HG02885 (cell line): ENCODE data around the gene IL18BP.

Experiments
- ATAC-seq: cut with Tn5 transposase; IDR thresholded peaks from one replicate; pipeline ENCODE4 v1.9.1; 2021; ENCODE audit warnings: mild to moderate bottlenecking; ENCODE audit not compliant: unreplicated experiment, poor library complexity

Gene IL18BP

DNA sequence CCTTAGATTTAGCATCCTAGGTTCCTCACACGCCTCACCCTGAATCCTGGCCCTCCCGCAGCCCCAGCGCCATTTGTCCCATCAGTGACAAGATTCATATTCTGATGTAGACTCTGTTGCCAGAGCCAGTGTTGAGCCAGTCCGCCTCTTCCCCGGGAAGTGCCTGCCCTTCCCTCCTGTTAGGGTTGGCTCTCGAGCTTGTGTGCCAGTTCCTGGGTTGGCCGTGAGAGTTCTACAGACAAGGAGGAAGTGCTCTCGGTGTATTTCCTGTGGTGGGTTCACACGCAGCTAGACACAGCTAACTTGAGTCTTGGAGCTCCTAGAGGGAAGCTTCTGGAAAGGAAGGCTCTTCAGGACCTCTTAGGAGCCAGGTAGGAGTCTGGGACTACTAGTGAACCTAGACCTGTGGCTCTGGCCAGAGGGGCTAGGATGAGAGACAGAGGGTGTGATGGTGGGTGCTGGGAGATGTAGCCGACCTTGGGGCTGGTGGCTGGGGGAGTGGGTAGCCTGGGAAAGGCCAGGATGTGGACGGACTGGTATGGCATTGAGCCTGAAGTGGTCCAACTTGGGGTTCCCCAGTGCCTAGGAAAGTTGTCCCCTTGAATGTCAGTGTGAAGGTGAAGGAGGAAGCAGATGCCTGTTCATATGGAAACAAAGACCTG lies at the start of gene IL18BP:
Gene IL18BP, plus strand, starts transcription at position 261 of the 662 bp plus-strand sequence. CDS start 1,076 bp downstream, outside the sequence.
- ATAC-seq = no peak

DNA sequence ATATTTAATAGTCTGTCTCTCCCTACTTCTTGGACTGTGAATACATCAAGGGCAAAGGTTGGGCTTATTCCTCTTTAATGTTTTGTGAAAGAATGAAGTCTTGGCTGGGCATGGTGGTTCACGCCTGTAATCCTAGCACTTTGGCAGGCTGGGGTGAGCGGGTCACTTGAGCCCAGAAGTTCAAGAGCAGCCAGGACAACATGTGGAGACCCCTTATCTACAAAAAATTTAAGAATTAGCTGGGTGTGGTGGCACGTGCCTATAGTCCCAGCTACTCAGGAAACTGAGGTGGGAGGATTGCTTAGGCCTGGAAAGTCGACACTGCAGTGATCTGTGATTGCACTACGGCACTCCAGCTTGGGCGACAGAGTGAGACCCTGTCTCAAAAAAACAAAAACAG lies 49.7 kb upstream of the IL18BP start:
- ATAC-seq = no peak

DNA sequence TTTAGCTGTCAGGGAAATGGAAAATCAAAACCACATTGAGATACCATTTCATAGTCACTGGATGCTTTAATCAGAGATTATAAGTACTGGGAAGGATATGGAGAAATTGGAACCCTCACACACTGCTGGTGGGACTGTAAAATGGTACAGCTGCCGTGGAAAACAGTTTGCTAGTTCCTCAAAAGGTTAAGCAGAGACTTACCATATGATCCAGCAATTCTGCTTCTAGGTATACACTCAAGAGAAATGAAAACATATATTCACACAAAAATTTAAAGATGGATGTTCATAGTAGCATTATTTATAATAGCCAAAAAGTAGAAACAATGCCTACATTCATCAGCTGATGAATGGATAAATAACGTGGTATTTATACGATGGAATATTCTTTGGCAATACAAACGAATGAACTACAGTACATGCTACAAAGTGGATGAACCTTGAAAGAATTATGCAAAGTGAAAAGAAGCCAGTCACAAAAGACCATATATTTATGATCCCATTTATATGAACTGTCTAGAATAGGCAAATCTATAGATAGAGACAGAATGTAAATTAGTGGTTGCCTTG lies 46.9 kb upstream of the IL18BP start:
- ATAC-seq = no peak

DNA sequence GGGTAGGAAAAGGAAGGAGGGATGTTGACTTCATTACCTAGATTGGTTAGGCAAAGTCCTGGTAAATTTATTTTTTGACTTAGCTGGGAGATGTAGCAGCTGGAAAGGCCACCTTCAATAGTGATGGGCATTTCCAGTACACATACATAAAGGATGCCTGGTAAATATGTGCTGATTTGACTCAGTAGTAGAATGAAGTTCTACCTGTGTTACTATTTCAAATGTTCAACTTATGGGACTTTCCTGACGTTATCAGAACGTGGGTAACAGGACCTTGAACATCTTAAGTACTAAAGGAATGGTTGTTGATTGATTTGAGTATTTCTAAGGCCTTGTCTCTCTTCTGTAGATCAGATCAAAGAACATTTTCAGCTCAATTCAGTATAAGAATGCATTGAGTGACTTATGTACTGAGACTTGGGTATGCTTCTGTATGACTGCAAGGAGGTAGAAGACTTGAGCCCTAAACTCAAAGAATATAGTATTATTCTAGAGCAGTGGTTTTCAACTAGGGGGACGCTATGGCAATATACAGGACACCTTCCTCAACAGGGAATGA lies 42.7 kb upstream of the IL18BP start:
- no peak for ATAC-seq

DNA sequence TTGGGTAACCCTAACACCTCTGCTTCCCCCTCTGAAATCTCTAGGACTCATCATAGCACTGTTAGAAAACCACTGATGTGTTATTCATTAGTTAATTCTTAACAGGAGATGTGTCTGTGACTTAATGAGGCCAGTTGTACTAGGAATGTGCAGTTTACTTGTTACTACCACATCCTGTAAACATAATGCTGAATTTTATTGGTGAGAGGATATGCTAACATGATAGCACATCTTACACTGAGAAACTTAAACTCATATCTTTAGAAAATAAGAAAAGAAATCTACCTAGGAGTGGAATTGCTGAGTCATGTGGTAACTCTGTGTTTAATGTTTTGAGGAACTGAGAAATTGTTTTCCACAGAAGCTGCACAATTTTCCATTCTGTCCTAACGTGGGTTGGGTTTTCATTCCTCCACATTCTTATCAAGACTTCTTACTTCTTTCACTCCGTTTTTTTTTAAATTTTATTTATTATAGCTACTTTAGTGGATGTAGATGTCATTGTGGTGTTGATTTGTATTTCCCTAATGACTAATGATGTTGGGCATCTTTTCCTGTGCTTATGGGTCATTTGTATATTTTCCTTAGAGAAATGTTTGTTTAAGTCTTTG lies 36.2 kb upstream of the IL18BP start:
- ATAC-seq = no peak

DNA sequence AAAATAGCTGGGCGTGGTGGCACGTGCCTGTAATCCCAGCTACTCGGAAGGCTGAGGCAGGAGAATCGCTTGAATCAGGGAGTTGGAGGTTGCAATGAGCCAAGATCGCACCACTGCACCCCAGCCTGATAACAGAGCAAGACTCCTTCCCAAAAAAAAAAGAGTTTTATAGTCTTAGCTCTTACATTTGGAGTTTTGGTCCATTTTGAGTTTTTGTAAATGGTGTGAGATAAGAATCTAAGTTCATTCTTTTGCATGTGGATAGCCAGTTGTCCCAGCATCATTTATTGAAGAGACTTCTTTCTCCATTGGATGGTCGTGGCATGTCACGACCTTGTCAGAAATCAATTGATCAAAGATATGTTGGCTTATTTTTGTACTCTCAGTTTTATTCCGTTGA lies 35.2 kb upstream of the IL18BP start:
- ATAC-seq = no peak

DNA sequence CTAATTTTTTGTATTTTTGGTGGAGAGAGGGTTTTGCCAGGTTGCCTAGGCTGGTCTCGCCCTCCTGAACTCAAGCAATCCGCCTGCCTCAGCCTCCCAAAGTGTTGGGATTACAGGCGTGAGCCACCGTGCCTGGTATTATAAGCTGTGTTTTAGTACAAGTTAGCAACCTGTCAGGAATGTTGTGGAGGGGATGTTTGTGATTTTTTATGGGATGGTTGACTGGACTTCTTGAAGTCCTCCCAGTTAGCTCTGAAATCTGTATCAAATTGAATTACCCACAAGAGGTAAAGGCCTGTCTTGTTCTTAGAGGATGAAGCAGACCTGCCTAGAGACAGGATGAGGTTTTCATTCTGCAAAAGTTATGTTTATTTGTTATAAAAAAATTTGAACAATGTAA lies 34.1 kb upstream of the IL18BP start:
- no peak for ATAC-seq

DNA sequence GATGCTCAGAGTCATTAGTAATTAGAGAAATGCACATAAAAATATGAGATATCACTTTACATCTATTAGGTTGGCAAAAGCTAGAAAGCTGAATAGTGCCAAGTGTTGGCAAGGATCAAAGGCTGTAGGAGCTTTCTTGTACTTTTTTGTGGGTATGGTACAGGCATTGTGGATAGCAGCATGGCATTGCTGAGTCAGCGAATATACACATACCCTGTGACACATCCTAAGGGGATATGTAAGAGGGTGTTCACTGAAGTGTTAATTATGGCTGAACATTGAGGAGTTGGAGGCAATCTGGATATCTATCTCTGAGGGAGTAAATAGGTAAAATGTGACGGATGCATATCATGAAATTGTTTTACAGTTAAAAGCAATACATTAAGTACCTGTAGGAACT lies 27.0 kb upstream of the IL18BP start:
- ATAC-seq = no peak

DNA sequence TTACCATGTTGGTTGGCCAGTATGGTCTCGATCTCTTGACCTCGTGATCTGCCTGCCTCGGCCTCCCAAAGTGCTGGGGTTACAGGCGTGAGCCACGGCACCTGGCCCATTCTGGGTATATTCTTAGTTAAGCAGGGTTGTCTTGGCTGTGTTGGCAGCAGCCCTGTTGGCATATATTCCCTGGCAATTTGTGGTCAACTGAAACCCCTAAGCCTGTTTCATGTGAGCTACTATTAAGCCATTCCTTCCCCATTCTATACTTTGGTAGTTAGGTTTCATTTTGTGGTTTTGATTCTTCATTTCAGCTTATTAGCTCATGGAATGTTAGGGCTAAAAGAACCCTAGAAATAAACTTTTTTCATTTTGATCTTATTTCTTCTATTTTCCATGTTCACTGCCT lies 22.2 kb upstream of the IL18BP start:
- ATAC-seq = no peak

DNA sequence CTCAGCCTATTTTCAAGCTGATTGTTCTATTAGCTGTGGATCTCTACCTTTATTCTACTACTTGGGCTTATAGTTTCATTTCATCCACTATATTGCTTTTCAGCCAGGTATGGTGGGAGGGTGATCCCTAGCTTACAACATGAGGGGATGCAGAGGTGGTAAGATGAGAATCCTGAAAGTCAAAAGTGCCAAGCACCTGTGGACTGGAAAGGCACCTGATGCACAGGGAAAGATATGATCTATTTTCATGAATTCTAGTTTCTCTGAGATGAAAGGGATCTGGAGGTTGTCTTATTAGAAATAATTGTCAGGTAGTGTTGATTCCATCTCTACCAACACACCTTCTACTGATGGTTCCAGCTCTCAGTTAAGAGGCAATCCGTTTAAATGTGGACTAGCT lies 21.6 kb upstream of the IL18BP start:
- ATAC-seq = no peak

DNA sequence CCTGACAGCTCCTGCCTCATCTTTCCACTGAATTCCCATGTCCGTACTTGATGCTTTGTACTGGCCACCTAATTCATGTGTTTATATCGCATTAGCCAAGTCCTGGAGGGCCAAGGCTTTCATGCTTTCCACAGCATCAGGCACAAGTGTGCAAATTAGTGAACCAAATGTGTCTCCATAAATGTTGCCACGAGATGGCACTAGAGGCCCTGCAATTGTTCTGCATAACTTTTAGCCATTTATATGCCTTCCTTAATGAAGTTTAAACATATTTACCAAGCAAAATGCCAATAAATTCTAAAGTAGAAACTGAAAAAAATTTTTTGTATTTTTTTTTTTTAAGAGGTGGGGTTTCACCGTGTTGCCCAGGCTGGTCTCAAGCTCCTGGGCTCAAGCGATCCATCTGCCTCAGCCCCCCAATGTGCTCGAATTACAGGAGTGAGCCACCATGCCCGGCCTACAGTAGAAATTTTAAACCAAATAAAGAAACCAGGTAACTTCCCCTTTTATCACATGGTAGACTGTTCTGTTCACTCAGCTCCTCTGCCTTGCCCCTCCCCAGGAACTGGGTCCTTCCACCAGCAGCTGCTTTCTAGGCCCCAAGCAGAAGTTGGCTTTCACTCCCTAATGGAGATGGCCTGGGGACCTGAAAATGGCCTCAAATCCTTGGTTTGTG lies 20.8 kb upstream of the IL18BP start:
- no peak for ATAC-seq

DNA sequence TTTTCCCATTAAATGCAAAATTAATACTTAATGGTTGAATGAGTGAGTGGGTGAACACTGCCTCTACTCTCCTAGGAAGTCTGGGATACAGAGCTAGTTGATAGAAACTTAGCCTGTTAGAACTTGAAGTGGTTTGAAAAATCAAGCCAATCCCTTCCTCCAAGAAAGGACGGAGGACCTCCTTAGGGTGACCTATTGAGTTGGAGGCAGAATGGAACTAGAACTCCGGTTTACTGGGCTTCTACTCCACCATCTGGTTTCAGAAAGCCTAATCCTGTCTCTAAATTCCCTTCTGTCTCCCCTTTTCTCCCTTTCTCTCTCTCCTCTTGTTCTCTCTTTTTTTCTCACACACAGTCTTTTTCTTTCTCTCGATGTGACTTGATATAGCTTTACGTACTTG lies 19.6 kb upstream of the IL18BP start:
- no peak for ATAC-seq

DNA sequence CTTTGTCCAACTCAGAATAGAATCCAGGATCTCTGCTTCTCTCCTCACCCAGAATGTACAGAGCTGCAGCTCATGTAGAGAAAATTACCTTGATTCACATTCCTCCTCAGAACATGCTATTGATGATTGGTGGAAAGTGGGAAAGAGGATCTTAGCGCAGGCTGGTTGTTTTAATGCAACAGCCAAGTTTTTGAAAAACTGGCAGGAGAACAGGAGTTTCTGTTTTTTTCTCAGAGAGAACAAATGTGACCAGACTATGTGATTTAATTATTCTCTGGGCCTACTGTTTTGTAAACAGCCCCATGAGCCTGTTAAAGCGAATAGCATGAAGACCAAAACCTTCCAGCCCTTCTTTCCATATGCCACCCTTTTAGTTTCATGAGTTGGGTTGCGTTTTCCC lies 19.1 kb upstream of the IL18BP start:
- no peak for ATAC-seq

DNA sequence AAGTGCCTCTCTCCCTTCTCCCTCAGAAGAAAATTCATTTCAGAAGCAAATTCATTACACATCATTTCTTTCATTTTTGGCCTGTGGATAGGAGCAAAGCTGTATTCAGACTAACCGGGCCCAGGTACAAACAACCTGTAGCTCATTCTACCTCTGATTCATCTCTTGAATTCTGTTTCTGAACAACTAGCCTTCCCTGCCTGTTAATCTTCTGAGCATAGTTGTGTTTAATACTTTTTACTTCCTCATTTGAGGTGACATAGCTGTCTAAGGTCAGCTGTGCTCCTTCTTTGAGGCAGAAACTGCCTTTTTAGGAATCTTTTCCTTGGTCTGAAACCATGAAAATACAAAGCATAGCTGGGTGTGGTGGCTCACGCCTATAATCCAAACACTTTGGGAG lies 12.6 kb upstream of the IL18BP start:
- ATAC-seq = no peak

DNA sequence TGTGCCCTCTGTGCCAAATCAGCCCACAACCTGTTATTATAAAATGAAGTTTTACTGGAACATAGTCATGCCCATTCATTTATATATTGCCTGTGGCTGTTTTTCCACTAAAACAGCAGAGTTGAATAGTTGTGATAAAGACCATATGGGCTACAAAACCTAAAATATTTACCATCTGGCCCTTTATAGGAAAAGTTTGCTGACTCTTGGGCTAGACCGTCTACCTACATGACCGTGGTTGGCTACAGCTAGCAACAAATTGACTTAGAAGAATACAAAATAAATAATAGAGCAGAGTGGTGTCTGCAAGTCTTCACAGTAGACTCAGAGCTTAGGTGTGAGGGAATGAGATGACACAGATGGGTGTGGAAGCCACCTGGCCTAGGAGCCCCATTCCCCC lies 11.2 kb upstream of the IL18BP start:
- no peak for ATAC-seq

DNA sequence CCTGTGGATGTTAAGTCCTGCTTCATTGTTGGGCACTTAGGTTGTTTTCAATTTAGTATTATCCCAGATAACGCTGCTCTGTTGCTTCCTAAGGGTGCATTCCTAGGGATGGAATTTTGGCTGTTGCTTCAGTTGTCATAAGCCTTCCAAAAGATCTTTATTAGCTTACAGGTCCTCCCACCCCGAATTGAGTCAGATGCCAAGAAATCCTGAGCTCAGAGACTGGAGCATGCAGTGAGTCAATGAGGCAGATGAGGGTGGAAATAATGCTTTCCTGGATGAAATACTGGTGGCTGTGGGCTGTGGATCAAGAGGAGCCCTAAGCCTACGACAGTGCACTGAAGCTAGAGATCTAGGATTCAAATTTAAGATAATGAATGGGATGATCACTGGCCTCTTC lies 10.7 kb upstream of the IL18BP start:
- no peak for ATAC-seq

DNA sequence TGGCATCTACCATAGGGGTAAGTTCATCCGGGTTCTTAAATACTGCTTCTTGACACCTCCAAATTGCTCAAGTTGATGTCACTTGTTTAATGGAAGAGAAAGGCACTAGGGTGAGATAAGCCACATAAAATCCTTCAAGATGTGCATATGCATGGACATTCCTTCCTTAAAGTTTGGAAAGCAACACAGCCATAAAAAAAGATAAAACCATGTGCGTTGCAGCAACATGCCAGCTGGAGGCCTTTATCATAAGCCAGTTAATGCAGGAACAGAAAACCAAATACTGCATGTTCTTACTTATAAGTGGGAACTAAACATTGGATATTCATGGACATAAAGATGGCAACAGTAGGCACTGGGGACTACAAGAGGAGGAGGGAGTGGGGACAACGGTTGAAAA lies 8.0 kb upstream of the IL18BP start:
- no peak for ATAC-seq

DNA sequence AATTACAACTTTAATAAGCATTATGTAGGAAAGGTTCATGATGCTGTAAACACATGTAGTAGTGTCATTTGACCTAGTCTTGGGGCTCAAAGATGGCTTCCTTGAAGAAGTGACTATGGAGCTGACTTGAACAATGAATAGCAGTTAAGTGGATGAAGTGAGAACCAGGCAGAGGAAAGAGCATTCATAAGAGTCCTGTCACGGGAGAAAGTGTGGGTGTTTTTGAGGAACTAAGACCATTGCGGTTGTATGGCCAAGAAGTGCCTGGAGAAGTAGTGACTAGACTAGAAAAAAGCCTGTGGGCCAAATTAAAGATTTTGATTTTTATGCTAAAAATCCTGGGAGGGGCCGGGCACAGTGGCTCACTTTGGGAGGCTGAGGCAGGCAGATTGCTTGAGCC lies 7.2 kb upstream of the IL18BP start:
- ATAC-seq = peak; percentile 80

DNA sequence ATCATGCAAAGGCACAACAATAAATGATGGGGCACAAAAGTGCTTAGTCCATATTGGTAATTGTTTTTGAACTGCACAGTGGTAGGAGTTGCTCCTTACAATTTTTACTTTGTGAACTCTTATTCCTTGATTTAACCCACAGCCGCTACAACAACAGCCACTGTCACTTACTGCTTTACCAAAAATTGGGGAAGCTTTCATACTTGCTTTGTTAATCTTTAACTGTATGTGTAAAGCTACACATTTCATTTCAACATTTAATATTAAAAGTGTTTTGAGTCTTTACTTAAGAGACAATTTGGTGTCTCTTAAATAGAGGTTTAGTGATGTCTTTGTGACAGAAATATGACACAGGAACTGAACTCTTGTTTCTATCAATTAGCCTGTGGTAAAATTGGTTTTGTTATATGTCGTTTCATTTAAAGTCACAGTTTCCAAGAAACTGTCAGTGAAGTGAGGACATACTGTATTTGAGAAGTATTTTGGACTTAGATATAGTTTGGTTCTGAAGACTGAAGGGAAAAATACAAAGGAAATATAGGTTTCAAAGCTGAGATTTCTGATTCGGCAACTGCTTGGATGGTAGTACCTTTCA lies 6.5 kb upstream of the IL18BP start:
- no peak for ATAC-seq

DNA sequence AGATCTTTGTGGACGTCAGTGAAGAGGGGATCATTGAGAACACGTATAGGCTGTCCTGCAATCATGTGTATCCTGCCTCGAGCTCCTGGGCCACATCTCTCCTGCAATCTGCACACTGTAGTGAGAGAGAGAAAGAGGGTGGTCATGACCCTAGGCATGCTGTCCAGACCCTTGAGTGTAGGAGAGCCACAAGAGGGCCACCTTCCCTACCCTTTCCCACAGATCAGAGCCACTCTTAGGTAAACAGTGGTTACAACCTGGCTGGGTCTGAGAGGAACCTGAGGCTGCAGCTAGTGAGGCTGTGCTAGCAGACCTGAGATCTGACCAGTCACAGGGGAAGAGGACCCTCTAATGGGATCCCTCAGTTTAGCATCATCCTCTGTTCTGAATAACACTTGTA lies 3.9 kb upstream of the IL18BP start:
- no peak for ATAC-seq

DNA sequence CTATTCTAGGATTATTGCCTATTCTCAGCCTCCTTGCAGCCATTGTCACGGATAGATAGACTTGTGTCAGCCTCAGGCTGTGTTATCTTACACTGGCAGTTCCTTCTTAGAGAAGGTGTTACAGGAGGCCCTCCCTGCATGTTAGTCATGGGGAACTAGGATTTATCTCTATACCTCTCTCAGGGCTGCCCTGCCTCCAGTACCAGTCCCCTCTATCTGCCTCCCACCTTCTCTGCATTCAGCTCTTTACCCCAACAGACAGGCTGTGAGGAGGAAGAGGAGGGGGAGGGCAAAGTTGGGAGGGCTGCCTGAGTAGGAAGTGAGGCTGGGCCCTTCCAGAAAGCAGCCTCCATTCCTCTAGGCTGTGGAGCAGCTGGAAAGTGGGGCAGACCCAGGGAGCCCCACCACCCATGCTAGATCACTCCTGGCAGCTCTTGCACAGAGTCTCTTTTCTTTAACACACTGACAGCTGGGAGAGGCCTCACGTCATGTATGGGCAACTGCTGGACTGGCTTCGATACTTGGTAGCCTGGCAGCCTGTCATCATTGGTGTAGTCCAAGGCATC lies 2.9 kb upstream of the IL18BP start:
- no peak for ATAC-seq
